GM10248 (cell line): Measurements from ENCODE around the gene MICALL2.

Experiments used
- CTCF ChIA-PET: fragments of 300-600 bp; sonication (Branson Sonifier 250); formaldehyde crosslinking; extraction: SDS; loops from one replicate; lab custom pipeline; 2021; ENCODE audit warnings: antibody characterized with exemption; lab: Yijun Ruan, JAX
- POLR2A ChIA-PET: fragments of 350-650 bp; sonication (Branson Sonifier 250); formaldehyde crosslinking; extraction: SDS; loops from one replicate; lab custom pipeline; 2020; ENCODE audit warnings: antibody characterized with exemption; lab: Yijun Ruan, JAX
- DNase-seq: peaks from one replicate; pipeline ENCODE4 v3.0.0; 2012; ENCODE audit errors: extremely low spot score
- TF ChIP-seq, protein P1 (sequence below): IDR thresholded peaks from 2 replicates; pipeline ENCODE4 v1.5.1; 2012; ENCODE audit warnings: mild to moderate bottlenecking, low read depth; ENCODE audit errors: extremely low read depth, missing control alignments, control extremely low read depth

Gene MICALL2

DNA sequence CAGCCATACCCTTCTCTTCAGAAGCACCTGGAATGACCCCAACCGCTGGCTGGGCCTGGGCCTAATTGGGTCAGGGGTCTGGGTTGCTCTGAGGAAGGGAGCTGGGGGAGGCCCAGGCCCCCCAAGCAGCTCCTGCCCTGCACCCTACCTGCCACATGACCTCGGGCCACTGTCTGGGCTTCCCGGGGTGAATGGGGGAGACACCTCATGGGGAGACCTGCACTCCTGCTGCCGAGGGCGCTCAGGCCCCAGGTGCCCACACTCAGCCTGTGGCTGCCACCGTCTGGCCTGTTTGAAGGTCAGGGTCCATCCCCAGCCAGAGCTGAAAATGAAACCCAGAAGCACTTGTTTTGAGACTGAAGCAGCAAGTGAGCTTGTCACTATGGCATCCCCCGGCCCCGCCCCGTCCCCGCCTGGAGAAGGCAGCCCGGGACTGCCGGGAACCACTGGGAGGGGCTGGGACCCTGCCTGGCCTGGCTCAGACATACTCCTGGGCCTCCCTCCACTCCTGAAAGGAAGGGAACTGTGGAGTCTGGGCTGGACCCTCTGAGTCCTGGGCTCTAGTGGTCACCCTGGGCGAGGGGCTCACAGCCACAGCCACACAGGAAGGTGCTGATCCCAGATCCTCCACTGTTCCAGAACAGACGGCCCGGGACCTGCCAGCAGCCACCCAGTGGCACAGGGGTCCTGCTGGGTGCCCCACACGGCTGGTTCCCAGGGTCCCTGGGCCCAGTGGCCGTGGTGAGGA lies 7.4 kb upstream of the MICALL2 start:
- TF ChIP-seq, protein P1, sequence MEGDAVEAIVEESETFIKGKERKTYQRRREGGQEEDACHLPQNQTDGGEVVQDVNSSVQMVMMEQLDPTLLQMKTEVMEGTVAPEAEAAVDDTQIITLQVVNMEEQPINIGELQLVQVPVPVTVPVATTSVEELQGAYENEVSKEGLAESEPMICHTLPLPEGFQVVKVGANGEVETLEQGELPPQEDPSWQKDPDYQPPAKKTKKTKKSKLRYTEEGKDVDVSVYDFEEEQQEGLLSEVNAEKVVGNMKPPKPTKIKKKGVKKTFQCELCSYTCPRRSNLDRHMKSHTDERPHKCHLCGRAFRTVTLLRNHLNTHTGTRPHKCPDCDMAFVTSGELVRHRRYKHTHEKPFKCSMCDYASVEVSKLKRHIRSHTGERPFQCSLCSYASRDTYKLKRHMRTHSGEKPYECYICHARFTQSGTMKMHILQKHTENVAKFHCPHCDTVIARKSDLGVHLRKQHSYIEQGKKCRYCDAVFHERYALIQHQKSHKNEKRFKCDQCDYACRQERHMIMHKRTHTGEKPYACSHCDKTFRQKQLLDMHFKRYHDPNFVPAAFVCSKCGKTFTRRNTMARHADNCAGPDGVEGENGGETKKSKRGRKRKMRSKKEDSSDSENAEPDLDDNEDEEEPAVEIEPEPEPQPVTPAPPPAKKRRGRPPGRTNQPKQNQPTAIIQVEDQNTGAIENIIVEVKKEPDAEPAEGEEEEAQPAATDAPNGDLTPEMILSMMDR: no peak
- DNase-seq: no peak
- POLR2A ChIA-PET: no interaction called here
- CTCF ChIA-PET: interaction anchor here (2.0 kb wide), 1 partner anchor 35 kb away, joined by 5 read pairs; no protein-coding TSS in a partner anchor

DNA sequence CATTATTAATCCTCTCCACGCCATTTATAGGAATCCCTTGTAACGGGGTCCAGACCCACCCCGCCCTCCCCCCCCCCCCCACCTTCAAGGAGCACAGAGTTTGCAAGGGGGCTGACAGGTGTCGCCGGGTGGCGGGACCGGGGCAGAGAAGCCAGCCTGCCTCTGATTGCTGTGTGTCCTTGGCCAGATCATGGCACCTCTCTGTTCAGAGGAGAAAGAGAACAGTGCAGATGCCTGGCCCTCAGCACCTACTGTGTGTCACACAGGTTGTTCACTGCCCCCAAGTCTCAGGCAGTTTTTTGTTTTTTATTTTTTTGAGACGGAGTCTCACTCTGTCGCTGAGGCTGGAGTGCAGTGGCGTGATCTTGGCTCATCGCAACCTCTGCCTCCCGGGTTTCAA lies 5.4 kb upstream of the MICALL2 start:
- POLR2A ChIA-PET: no interaction called here
- CTCF ChIA-PET: interaction anchor here (5.4 kb wide), 1 partner anchor 10 kb away, joined by 40 read pairs; no protein-coding TSS in a partner anchor
- DNase-seq: no peak
- TF ChIP-seq, protein P1: no peak

DNA sequence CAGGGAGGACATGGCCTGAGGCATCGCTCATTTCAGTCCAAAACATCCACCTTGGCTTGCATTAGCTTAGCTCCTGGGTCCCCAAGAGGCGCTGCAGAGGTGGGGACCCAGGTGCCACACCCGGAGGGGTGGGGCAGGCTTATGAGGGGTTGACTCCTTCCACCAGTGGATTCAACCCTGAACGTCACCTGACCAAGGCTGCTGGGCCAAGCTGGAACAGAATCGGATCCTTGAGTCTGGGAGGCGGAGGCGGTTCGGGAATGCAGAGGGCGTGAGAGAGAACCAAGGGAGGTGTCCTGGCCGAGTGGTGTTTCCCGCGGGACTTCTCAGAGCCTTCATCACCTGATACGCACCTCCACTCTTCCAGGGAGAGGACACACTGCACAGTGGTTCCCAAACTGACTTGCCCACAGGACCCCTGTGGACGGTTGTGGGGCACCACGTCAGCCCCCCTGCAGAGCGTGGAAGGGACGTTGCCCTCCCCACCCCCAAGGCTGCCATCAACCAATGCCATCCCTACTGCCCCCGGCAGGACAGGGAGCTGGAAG lies 4.5 kb upstream of the MICALL2 start:
- POLR2A ChIA-PET: no interaction called here
- TF ChIP-seq, protein P1: no peak
- CTCF ChIA-PET: interaction anchor here (5.4 kb wide), 1 partner anchor 10 kb away, joined by 40 read pairs; no protein-coding TSS in a partner anchor
- DNase-seq: no peak

DNA sequence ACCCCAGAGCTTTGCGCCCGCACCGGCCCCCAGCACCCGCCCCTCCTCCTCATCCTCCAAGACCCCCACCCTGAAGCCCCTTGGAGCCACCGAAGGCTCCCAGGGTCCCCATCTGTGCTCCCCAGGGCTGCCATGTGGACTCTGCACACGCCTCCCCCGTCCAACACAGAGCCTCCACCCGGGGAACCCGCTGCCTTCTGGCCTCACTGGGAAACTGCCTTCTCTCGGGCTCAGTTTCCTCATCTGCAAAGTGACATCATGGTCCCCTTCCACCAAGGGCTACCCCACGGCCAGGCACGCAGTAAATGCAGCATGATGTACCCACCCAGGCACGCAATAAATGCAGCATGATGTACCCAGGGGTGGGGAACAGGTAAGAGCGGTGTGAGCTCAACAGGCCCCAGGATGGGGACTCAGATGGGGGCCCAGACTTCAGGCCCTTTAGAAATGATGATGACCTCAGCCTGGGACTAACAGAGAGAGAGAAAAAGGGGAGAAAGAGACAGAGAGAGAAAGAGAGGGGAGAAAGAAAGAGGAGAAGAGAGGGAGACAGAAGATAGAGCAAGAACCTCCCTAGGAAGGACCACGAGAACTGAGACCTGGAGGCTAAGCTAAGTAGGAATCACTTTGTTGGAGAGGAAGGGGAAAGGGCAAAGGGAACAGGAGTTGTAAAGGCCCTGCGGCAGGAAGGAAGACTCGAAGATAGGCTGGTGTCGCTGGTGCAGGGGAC lies 2.5 kb upstream of the MICALL2 start:
- DNase-seq: no peak
- POLR2A ChIA-PET: no interaction called here
- CTCF ChIA-PET: interaction anchor here (0.6 to 5.4 kb wide), 3 partner anchors 12 to 30 kb away, joined by 3 to 40 read pairs (median 3); no protein-coding TSS in a partner anchor
- TF ChIP-seq, protein P1: no peak

DNA sequence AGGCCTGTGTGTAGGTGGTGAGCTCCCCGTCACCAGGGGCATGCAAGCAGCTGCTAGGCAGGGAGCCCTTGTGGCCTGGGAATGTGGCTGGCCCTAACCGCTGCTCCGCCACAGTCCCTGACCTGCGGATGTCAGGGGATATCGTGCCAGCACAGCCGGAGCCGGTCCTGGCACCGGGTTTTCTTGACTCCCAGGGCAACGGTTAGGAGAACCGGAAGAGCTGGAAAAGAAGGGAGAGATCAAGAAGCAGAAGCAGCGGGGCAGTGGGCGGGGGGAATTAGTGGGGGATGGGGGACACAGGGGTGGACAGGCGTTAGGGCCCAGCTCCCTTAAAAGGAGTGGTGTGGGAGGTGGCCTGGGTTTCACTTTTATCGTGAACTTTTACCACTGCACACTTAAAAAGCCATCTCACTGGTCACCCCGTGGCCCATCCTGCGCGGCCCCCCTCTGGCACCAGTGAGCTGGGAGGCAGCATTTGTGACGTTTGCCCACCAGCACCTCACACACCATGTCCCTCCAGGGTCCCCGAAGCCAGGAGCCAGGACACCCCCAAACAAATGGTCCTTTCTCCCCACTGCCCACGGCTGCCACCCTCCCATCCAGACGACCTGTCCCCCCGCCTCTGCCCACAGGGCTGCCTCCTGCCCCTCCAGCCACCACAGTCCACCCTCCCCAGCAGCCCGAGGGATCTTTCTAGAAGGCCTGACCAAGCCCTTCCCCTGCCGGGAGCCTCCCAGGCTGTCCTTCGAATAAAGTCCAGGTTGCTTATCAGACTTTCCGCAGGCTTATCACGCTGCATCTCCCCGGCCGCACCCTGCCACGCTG lies 1.8 kb upstream of the MICALL2 start:
- TF ChIP-seq, protein P1: no peak
- ChIA-PET POLR2A (no interaction called here), CTCF (interaction anchor here (1.0 to 5.4 kb wide), 4 partner anchors 13 to 48 kb away, joined by 3 to 40 read pairs (median 5); no protein-coding TSS in a partner anchor)
- DNase-seq: peak; percentile 72
